ENCODE measurements around the gene GRID2.

GRID2 gene

DNA sequence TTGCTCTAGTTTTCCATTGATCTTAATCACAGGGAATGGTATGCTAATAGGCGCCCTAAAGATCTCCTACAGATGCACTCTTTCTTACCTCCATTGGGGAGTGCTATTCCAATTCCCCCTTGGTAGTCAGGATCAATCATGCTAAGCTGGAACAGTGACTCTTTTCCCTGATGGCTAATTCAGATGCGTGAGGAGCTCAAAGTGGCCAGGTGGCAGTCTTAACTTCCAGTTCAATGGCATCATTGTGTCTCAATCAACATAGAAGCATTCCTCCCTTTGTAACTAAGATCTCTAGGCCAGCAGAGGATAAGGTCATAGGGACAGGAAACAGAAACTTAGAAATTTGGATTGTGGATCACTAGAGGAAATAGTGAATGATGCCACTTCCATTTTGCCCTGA is 216.8 kb downstream of the GRID2 start:
- in situ Hi-C loops (cut with MboI; ENCODE audit: low sequenced_read_pairs), result no loop called here

DNA sequence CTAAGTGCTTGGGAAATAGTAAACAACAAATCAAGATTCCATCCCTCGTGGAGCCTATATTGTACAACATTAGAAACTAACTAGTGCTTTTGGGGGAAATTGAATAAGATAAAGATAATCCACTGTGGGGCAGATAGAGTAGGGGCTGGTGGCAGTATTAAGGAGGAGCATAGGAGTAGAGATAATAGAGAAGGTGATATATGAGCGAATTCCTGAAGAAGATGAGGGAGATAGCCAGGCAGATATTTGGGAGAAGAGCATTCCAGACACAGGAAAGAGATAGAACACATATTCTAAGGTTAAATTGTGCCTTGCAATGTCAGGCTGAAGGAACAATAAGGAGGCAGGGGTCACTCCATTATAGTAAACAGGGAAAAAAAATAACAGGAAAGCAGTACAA is 218.2 kb downstream of the GRID2 start:
- in situ Hi-C loops (cut with MboI; ENCODE audit: low sequenced_read_pairs), result no loop called here

DNA sequence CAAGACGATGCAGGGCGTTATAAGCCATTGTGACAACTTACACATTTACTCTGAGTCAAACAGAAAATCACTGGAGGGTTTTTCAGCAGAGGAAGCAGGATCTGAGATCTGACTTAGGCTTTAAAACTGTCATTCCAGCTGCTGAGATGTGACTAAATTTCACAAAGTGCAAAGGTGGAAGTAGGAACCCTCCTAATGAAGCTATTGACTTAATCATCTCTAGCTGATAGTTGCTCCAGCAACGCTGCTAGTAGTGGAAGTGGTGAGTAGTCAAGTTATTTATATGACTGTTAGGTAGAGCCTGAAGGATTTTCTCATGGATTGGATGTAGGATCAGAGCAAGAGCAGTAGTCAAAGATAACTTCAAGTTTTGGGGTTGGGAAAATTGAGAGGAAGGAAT is 218.6 kb downstream of the GRID2 start:
- in situ Hi-C loops (cut with MboI; ENCODE audit: low sequenced_read_pairs), result no loop called here

DNA sequence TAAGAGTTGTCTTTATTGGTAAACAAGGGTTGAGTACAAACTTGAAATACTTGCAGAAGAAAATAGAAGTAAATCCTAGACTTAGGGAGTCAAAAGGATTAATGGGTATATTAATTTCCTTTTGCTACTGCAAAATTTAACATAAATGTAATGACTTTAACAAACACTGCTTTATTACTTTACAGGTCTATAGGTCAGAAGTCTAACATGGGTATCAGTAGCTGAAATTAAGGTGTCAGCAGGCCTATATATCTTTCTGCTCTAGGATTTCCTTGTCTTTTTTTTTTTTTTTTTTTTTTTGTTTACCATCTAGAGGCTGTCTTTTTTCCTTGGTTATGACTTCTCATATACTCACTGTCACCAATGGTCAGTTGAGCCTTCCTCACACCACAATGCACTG is 220.4 kb downstream of the GRID2 start:
- in situ Hi-C loops (cut with MboI; ENCODE audit: low sequenced_read_pairs), result no loop called here

DNA sequence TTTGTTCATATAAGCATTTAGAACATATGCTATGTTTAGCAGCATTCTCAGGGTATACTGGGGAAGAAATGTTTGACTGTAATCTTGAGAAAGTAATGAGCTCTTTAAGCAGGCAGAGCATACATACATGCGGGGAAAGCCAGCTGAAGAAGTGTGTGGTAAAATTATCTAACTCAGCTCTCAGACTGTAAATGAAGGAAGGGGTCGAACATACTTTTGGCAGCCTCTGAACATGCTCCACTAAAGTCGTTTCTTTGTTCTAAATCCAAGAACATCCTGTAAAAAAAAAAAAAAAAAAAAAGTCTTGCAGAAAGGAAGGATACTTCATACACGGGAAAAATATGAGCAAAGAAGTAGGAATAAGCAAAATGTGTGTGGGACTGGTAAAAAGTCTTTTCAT is 224.8 kb downstream of the GRID2 start:
- in situ Hi-C loops (cut with MboI; ENCODE audit: low sequenced_read_pairs), result no loop called here

DNA sequence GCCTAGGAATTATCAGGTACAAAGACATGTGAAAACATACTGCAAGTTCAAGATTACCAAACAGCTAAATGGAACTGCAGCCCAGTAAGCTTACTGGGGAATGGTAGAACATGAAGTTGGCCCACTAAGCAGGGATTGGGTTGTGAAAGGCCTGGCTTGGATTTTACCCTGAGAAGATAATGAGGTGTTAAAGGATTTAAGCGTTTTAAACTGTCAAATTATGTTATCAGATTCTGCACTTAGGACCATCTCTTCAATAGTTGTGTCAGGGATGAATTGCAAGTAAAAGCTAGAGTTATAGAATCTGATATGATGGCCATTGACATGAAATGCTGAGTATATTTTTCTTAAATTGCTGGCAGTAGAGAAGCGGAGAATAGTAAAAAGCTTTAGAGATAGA is 225.7 kb downstream of the GRID2 start:
- in situ Hi-C loops (cut with MboI; ENCODE audit: low sequenced_read_pairs), result no loop called here

DNA sequence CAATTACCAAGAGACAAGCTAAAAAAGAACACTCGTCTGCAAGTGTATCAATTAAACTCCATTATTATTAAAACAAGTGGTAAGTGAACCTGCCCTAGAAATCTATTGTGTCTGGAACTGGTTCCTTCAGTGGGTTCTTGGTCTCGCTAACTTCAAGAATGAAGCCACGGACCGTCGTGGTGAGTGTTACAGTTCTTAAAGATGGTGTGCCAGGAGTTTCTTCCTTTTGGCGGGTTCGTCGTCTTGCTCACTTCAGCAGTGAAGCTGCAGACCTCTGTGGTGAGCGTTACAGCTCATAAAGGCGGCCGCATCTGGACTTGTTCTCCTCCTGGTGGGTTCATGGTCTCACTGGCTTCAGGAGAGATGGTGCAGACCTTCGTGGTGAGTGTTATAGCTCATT is 231.8 kb downstream of the GRID2 start:
- in situ Hi-C loops (cut with MboI; ENCODE audit: low sequenced_read_pairs), result no loop called here

DNA sequence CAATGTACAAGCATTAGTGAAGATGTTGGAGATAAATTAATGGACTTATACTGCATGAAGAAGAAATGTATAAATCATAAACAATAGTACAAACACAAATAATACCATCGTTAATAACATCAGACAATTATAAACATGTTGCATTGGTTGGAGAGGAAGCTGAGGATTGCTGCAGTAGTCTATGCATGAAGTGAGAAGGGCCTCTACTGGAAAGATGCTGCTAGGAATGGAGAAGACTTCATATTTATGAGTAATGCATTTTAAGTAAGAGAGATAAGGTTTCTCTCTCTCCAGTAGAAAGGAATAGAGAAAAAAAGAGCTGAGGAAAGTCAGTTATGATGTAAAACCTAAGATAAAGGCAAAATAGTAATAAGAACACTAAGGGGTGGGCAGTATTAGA is 247.8 kb downstream of the GRID2 start:
- in situ Hi-C loops (cut with MboI; ENCODE audit: low sequenced_read_pairs), result no loop called here

DNA sequence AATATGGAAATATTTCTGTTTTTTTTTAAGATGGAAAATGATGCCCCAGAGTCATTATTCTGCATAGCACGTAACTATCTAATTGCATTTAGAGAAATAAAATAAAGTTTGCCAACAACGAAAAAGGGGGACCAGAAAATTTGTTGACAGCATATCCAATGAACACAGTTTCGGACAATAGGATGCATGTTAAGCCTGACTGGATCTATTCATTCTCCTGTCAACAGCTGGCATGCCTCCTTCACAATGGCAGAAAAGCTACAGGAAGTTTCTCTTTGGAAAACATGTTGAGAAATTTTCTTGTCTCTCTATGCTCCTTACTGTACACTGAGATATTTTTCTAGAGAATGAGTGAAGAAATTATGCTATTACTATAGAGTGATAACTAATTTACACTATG is 262.5 kb downstream of the GRID2 start:
- in situ Hi-C loops (cut with MboI; ENCODE audit: low sequenced_read_pairs), result no loop called here

DNA sequence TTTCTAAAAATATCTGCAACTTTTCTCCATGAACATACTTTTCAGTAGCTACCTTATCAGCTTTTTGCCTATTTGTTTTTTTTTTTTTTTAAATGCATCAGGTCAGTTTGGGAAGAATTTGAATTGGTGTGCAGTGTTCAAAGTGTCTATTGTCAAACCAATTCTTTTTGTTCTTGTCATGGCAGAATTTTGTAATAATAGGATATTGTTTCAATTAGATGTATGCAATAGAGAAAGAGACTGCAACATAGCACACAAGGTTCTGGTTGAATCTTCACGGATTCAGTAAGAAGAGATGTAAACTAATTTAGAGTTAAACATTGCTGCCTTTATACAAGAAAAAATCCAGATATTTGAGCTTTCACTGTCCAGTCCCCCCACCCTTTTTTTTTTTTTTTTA is 277.1 kb downstream of the GRID2 start:
- in situ Hi-C loops (cut with MboI; ENCODE audit: low sequenced_read_pairs), result no loop called here

DNA sequence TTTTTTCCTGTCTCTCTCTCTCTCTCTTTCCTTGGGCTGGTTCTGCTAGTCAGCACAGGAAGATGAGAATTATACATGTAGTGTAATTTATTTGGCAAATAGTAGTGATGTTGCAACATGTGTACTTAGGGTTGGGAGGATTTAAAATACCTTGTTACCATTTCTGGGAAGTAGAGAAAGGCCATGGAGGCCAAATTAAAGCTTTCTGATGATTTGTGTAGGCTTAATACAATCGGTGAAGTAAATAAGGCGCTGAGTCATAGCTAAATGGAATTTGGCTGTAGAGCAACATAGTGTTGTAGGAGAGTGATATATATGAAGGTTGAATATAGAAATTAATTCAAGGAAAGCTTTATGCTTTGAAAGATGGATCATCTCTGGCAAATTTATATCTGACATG is 295.3 kb downstream of the GRID2 start:
- in situ Hi-C loops (cut with MboI; ENCODE audit: low sequenced_read_pairs), result no loop called here

DNA sequence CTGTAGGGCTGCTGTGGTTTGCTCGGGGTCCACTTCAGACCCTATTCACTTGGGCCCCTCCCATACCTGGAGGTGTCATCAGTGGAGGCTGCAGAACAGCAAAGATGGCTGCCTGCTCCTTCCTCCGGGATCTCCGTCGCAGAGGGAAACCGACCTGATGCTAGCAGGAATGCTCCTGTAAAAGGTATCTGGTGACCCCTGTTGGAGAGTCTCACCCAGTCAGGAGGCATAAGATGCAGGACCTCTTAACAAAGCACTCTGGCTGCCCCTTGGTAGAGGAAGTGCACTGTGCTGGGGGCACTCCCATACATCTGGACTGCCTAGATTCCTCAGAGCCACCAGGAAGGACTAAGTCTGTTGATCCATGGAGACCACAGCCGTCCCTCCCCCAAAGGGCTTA is 296.9 kb downstream of the GRID2 start:
- in situ Hi-C loops (cut with MboI; ENCODE audit: low sequenced_read_pairs), result no loop called here

DNA sequence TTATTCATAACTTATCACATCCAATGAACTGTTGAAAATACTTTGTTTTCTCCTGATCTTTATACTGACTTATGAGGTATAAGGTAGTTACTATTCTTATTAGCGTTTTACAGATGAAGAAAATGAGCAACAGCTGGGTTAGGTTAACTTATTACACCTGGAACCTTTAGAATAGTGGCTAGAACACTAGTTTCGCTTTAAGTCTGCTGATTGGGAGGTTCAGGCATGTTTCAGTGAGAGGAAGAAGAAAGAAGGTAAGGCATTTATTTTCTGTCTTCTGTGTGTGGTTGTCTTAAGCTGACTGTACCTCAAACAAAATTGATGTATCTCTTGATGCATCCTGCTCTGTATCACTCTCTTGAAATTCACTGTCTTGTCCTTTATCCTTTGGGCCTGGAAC is 302.5 kb downstream of the GRID2 start:
- in situ Hi-C loops (cut with MboI; ENCODE audit: low sequenced_read_pairs), result no loop called here

DNA sequence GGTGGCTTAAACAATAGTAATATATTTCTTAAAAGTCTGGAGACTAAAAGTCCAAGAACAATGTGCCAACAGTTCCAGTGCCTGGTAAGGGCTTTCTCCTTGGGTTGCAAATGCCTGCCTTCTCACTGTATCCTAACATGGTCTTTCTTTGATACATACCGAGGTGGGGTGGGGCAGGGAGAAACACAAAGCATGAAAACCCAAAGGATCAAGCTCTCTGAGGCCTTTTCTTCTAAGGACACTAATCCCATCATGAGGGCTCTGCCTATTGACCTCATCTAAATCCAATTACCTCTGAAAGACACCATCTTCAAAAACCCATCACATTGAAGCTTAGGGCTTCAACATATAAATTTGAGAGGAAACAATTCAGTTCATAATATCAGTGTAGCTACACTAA is 311.3 kb downstream of the GRID2 start:
- in situ Hi-C loops (cut with MboI; ENCODE audit: low sequenced_read_pairs), result no loop called here

DNA sequence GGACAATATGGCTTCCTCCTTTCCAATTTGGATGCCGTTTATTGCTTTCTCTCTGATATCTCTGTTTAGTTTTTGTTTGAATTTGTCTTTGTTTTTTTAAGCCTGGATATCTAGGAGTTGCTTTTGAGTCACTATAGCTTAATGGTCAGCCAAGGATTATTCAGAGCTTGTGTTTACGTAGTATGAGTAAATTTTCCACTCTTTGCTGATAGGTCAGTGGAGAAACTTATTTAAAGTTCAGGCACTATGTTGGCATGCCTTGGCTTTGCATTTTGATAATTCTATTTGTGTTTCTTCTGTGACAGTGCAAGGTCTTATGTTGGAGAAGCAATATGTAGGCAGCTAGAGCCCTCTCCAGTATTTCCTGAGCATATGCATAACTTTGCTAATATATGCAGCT is 315.2 kb downstream of the GRID2 start:
- in situ Hi-C loops (cut with MboI; ENCODE audit: low sequenced_read_pairs), result no loop called here

DNA sequence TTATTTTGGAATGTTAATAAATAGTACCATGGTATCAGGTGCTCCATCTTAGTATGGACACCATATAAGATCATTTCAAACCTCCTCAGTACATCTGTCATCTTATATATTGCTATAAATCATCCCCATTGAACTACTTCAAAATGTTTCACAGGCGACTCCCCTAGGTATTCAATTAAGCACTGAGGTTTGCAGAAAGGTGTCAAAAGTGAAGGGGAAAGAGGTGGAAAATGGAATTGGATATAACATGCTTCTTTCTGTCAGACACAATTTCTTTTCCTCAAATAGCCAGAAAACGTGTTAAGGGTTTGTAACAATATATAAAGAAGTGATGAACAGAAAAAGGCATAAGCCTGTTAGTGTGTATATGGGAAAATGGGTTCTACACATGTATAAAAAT is 325.5 kb downstream of the GRID2 start:
- in situ Hi-C loops (cut with MboI; ENCODE audit: low sequenced_read_pairs), result no loop called here

DNA sequence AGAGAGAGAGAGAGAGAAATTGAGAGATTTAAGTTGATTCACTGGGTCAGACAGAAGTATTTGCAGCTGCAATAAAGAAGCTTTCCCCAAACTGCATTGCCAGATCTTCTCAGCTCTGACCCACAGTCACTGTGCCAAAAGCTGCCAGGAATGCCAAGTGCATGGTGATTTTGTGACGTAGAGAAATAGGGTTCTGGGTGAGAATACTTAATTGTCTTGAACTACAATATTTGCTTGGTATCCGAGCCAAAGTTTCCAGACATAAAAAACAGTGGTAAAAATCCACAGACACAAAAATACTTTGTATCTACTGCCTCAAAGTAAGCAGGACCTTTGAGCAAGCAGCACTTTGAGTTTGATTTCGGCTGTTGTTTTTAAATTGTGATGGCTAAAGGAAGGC is 331.1 kb downstream of the GRID2 start:
- in situ Hi-C loops (cut with MboI; ENCODE audit: low sequenced_read_pairs), result no loop called here

DNA sequence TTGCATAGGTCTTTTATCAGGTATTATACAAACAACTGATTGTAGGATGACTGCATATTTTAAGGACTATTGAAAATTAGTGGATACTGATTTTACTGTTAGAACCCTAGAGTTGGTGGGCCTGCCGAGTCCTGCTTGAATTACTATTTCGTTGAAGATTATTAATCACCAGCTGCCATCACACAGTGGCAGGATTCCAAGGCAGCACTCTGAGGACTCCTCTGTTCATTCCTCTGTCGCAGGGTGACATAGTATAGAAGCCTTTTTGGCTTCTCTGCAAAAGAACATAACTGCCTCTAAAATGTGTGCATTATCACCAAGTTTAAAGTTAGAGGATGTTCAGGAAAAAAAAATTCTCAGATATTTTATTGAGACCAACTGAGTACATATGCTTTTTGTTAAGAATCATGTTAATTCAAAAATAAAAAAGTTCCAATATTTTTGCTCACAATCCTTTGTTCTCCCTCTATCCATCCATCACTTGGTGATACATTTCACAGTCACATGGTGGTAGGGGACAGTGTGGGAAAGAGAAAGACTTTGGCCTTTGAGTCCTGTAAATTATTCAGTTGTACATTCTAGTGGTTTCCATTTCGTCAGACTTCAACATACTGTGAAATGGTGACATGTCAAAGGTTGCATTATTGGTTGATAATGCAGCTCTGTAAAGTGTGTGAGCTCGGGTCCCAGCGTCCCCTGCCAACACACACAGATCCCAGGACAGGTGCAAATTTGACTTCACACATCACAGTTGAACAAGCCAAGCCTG is 332.5 kb downstream of the GRID2 start:
- in situ Hi-C loops (cut with MboI; ENCODE audit: low sequenced_read_pairs), result no loop called here

DNA sequence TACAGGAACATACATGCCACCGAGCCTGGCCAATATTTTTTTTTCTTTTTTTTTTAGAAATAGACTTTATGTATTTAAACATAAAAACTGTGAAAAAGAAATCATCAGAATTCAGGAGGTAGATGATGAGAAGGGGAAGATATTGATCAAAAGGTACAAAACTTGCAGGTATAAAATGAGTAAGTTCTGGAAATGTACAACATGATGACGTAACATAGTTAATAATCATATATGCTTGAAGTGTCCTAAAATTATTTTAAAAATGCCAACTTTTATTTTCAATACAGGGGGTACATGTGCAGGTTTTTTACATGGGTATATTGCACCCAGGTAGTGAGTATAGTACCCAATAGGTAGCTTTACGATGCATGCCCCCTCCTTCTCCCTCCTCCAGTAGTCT is 337.6 kb downstream of the GRID2 start:
- in situ Hi-C loops (cut with MboI; ENCODE audit: low sequenced_read_pairs), result no loop called here

DNA sequence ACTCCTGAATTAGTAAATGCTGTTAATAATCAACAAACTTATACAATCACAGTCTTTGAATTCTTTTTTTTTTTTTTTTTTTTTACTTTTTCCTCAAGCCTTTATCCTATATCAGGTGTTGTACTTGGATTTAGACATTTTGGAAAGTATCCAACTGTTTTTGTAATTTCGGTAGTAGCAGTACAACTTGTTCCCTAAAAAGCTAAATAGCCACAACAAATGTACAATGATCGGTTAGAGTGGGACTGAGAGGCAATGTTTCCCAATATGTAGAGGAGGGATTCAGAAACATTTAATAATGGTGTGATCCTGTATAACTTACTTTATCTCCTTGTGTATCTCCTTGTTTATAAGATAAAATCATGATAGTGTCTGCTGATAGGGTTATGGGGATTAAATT is 343.1 kb downstream of the GRID2 start:
- in situ Hi-C loops (cut with MboI; ENCODE audit: low sequenced_read_pairs), result no loop called here

DNA sequence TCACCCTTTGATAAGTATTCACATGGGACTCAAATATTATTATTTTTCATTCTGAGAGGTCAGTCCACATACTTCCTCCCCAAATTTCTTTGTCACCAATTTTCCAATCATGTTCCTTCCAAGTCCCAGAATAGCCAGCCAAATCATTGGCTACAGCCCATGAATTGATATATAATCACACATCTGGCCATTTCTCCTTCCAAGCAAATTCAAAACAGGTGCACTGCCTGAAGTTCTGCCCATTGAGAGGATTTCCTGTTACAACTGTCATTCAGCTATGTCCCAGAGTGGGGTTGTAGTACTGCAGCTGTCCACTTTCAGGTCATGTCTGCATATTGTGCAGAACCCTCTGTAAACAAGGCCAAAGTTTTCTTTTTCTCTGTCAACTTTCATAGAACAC is 347.8 kb downstream of the GRID2 start:
- in situ Hi-C loops (cut with MboI; ENCODE audit: low sequenced_read_pairs), result no loop called here

DNA sequence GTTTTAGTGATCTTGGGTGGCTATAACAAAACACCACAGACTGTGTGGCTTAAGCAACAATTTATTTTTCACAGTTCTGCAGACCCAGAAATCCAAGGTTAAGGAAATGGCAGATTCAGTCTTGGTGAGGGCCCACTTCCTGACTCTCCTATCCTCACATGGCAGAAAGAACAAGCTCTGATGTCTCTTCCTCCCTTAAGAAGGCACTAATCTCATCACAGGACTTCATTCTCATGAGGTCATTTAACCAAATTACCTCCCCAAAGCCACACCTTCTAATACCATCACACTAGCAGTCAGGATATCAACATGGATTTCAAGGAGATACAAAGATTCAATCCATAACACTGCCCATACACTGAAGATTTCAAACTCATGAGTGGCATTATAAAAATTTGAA is 350.3 kb downstream of the GRID2 start:
- in situ Hi-C loops (cut with MboI; ENCODE audit: low sequenced_read_pairs), result no loop called here

DNA sequence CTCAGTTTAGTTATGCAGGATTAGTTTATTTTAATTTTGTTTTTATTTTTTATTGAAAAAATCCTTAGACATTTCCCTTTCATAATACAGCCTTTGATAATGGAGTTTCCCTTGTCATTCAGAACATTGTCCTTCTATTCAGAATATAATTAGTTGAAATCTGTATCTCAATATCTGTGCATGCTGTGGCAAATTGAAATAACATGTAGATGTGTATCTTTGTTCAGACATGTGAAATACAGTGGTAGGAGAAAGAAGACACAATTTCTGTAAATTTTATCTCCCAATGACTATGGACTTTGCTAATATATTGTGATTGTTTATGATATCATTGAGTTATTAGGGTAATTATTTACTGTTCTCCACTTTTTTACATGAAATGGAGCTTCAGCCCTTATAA is 353.9 kb downstream of the GRID2 start:
- in situ Hi-C loops (cut with MboI; ENCODE audit: low sequenced_read_pairs), result no loop called here
